GM23338 (cell line): ENCODE results near the gene MUL1.

Experiments
- EZH2 ChIP-seq: fragments of 200-600 bp; sonication (generic); IDR thresholded peaks from one replicate; pipeline ENCODE4 v1.8.0; 2017; ENCODE audit warnings: antibody characterized with exemption, mild to moderate bottlenecking, low read depth; ENCODE audit not compliant: unreplicated experiment
- EZH2phosphoT487 ChIP-seq: fragments of 200-600 bp; sonication (generic); IDR thresholded peaks from one replicate; pipeline ENCODE4 v1.8.1; 2018; ENCODE audit warnings: antibody characterized with exemption; ENCODE audit not compliant: unreplicated experiment
- TF ChIP-seq, protein P1 (sequence below), 2 experiments: fragments of 200-600 bp in 1 of 2; sonication (generic) in 1 of 2; conservative IDR thresholded peaks; 2 replicates each; pipeline versions ENCODE4 v1.5.1 to v1.6.1; 2016 to 2017; ENCODE audit warnings: antibody characterized with exemption in 2 of 2, low read depth in 2 of 2, mild to moderate bottlenecking in 2 of 2, moderate library complexity in 1 of 2

DNA sequence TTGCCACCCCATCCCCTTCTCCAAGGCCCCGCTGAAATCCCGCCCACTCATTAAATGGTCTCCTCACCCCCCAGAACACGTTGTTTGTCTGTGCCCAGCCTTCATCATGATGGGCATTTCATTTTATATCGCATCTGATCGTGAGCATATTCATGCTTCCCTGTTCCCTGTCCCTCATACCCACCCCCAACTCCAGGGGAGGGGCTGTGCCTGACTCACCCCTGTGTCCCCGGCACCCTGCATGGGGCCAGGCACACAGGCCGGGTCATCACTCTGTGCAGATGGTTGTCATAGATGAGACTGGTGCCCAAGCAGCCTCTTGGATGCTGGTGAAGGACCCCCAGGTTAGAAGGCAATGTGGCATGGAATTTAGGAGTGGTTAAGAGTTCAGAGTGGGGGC lies 33.0 kb downstream of the MUL1 start:
- TF ChIP-seq, protein P1, sequence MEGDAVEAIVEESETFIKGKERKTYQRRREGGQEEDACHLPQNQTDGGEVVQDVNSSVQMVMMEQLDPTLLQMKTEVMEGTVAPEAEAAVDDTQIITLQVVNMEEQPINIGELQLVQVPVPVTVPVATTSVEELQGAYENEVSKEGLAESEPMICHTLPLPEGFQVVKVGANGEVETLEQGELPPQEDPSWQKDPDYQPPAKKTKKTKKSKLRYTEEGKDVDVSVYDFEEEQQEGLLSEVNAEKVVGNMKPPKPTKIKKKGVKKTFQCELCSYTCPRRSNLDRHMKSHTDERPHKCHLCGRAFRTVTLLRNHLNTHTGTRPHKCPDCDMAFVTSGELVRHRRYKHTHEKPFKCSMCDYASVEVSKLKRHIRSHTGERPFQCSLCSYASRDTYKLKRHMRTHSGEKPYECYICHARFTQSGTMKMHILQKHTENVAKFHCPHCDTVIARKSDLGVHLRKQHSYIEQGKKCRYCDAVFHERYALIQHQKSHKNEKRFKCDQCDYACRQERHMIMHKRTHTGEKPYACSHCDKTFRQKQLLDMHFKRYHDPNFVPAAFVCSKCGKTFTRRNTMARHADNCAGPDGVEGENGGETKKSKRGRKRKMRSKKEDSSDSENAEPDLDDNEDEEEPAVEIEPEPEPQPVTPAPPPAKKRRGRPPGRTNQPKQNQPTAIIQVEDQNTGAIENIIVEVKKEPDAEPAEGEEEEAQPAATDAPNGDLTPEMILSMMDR (conservative IDR thresholded peaks at IDR 0.05; ENCODE audit: low read depth in 2 of 2), result no peak
- TF ChIP-seq EZH2 (no peak), EZH2phosphoT487 (no peak)
